ENCODE results near the gene AVP. TPM values are rescaled to one million over a fixed set of nuclear protein-coding genes. Genes with fewer than 3 reads are reported as not detected.
A peak's percentile ranks its signal among the peaks of the same experiment; 100 is the strongest.

AVP gene, protein sequence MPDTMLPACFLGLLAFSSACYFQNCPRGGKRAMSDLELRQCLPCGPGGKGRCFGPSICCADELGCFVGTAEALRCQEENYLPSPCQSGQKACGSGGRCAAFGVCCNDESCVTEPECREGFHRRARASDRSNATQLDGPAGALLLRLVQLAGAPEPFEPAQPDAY
- not detected for total RNA-seq

GRCh38 chr20:3084283-3084985 is at the start of gene AVP:
Gene AVP, minus strand, starts transcription at chr20:3084724. Its CDS starts 50 bp downstream, at chr20:3084674.
- no peak for DNase-seq (ENCODE audit: low spot score)
- no peak for TF ChIP-seq CTCF (IDR thresholded peaks at IDR 0.05)
- ATAC-seq (ENCODE audit: low FRiP score) = peak; percentile 10

- DNase-seq (ENCODE audit: low spot score) = no peak
- TF ChIP-seq CTCF (IDR thresholded peaks at IDR 0.05) = no peak
- no peak for ATAC-seq (ENCODE audit: low FRiP score)
Measured at GRCh38 chr20:3134151-3134550, 49.6 kb upstream of the AVP start.

DNA sequence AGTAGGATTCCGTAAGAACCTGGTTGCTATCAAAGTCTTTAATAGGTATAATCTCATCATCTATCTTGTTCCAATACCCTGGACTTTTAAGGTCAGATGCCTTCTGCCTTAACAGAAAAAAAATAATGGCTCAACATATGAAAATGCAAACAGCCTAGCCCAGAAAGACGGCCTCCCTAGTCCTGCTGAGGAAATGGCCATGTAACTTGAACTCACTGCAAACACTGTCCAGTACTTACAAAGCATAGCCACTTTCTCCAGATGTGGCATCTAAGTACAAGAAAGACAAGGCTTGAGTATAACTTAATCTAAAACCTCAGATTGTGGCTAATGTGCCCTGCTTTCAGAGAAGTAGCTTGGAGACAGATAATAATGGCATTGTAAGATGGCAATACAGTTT is 48.6 kb upstream of the AVP start:
- TF ChIP-seq CTCF (IDR thresholded peaks at IDR 0.05) = no peak
- DNase-seq (ENCODE audit: low spot score) = no peak
- ATAC-seq (ENCODE audit: low FRiP score) = no peak

GRCh38 chr20:3130051-3130600 is 45.6 kb upstream of the AVP start:
- DNase-seq (ENCODE audit: low spot score) (no peak), ATAC-seq (ENCODE audit: low FRiP score) (no peak)
- TF ChIP-seq CTCF (IDR thresholded peaks at IDR 0.05) = no peak

DNA sequence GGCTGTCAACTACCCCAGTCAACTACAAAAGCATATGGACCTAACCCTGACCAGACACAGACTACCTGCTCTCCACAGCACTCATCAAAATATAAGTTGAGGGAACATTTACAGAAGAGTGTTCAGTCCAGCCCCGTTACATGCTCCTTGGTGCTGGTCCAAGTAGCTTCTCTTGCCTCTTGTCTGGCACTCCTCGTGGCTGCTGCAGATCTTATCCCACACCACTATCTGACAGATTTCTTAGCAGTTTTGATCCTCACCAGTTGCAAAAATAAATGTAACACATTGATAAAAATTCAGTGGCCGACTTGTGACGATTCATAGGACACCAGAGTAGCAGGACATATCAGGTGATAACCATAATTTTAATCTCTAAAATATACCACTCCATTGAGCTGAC is 44.6 kb upstream of the AVP start:
- no peak for ATAC-seq (ENCODE audit: low FRiP score)
- no peak for DNase-seq (ENCODE audit: low spot score)
- no peak for TF ChIP-seq CTCF (IDR thresholded peaks at IDR 0.05)

DNA sequence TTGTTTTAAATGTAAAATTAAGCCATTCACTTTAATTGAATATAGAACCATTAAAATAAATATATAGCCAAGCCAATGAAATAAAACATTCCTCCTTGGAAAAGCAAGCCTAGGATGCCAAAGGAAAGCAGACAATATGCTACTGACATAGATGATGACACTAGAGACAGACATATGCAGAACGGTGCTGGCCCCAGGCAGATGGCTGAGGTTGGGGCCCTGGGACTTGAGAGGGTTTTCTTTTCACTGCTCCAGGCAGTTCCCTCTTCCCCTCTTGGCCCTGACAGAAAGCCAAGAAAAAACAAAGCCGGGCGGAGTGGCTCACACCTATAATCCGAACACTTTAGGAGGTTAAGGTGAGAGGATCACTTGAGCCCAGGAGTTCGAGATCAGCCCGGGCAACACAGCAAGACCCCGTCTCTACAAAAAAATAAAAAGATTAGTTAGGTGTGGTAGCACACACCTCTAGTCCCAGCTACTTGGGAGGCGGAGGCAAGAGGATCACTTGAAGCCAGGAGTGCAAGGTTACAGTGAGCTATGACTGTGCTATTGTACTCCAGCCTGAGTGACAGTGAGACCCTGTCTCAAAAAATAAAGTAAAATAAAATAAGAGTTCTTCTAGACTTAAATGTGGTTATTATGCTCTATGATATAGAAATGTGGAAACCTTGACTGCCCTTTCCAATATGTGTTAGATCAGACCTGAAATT is 43.9 kb upstream of the AVP start:
- DNase-seq (ENCODE audit: low spot score) (no peak), ATAC-seq (ENCODE audit: low FRiP score) (no peak)
- no peak for TF ChIP-seq CTCF (IDR thresholded peaks at IDR 0.05)

All from omental fat pad (tissue), 4 donors.